ENCODE data around the gene PPP5C.
"Not testable (repeated sequence)": the region's sequence is repeated elsewhere in the genome, so short reads cannot be mapped to it uniquely, and the experiment has no call there.

The PPP5C gene, protein sequence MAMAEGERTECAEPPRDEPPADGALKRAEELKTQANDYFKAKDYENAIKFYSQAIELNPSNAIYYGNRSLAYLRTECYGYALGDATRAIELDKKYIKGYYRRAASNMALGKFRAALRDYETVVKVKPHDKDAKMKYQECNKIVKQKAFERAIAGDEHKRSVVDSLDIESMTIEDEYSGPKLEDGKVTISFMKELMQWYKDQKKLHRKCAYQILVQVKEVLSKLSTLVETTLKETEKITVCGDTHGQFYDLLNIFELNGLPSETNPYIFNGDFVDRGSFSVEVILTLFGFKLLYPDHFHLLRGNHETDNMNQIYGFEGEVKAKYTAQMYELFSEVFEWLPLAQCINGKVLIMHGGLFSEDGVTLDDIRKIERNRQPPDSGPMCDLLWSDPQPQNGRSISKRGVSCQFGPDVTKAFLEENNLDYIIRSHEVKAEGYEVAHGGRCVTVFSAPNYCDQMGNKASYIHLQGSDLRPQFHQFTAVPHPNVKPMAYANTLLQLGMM

DNA sequence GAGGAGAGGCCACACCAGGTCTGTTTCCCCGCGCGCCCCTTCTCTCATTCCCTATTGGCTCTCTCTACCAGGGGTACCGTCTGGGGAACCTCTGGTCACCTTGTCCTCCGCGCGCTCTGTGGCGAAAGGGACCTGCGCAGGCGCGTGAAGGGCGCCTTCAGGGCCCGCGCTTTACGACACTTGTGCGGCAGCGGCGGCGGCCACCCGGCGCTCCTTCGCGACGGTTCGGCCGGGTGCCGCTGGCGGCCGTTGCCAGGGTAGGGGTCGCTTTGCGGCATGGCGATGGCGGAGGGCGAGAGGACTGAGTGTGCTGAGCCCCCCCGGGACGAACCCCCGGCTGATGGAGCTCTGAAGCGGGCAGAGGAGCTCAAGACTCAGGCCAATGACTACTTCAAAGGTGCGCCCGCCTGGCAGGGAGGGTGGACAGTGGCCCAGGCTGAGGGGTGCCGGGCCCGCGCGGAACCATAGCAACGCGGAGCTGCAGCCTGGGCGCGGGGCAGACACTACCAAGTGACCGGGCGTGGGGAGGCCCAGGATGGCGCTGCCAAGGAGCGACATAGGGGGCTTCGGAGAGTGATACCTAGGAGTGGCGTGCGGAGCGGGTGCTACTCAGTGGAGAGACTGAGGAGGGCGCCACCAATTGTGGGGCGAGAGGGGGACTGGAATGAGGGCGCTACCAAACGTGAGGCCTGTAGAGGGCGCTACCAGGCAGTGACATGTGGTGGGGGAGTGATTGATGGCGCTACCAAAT lies at the start of gene PPP5C:
PPP5C (plus strand) TSS at position 267 of the 751 bp plus-strand sequence; CDS start at position 277, 10 bp downstream.
- DNase-seq (ENCODE audit: low read depth), result peak; percentile 83

DNA sequence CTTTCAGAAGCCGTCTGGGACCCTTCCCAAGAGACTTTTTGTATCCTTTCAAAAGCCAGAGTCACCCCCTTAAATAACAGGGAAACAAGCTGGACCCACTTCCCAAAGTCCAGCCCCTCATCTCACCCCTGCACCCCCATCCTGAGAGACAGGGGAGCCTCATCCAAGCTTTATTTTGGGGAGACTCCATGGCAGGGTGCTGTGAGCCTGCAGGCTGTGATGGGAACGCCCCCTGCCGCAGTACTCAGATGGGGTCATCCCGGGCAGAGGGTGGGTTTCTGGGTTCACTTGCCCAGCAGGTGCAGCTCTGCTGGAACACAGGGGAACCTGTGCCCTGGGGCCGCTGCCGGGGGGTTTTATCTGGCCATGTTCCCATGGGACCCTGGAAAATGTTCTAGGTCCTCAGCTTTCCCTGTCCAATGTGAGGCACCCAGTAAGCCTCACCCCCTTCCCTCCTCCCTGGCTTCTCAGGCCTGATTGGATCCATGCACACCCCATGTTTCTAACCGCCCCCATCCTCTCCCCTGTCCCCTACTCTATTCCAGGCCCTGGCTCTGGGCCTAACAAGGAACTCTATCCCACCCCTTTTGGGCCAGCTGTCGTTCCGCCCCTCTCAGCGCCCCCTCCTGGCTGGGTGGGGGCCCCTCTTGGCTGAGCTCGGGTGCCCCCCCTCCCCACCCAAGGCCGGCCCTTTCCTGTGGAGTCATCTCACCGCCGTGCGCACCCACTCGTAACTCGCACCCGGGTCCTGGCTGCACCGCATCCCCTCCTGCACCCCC lies 49.0 kb upstream of the PPP5C start:
- peak; percentile 89 for DNase-seq (ENCODE audit: low read depth)

DNA sequence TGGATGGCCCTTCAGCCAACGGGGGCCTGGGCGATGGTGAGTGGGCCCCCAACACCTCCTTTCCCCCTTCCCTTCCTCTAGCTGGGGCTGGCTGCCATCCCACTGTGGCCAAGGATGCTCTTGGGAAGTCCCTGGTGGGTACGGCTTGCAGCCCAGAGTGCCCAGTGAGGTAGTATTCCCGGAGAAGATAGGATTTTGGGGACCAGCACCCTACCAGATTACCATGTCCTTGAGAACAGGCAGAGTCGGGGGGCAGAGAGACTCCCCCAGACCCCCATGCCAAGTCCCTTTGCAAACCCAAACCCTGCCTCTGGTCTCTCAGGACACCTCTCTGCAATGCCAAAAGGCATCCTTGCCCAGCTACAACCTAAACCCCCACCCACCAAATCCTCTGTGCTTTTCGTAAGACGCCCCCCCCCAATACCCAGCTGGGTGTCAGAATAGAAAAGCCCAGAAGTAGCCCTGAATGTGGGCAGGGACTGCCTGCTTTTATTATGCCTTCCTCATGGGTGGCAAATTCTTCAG lies 48.3 kb upstream of the PPP5C start:
- DNase-seq (ENCODE audit: low read depth), result no peak

- peak; percentile 95 for DNase-seq (ENCODE audit: low read depth)
Observed at GRCh38 chr19:46299004-46299509, 47.8 kb upstream of the PPP5C start.

DNA sequence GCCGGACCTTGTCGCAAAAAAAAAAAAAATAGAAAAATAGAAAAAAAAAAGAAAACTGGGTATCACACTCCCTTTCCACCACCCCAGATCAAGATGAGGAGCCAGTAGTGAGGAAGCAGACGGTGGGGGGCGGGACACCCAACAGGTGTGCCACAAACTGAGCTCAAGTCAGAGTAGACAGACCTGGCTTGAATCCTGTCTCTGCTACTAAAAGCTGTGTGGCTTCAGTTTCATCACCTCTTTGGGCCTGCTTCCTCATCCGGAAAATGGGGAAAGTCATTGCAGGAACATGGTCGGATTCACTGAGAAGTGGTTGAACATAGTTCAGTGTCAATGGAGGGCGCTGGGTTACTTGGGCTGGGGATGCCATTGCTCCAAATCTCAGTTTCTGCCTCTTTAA lies 47.2 kb upstream of the PPP5C start:
- DNase-seq (ENCODE audit: low read depth), result no peak

- DNase-seq (ENCODE audit: low read depth), result no peak
Observed at GRCh38 chr19:46303322-46303690, 43.6 kb upstream of the PPP5C start.

DNA sequence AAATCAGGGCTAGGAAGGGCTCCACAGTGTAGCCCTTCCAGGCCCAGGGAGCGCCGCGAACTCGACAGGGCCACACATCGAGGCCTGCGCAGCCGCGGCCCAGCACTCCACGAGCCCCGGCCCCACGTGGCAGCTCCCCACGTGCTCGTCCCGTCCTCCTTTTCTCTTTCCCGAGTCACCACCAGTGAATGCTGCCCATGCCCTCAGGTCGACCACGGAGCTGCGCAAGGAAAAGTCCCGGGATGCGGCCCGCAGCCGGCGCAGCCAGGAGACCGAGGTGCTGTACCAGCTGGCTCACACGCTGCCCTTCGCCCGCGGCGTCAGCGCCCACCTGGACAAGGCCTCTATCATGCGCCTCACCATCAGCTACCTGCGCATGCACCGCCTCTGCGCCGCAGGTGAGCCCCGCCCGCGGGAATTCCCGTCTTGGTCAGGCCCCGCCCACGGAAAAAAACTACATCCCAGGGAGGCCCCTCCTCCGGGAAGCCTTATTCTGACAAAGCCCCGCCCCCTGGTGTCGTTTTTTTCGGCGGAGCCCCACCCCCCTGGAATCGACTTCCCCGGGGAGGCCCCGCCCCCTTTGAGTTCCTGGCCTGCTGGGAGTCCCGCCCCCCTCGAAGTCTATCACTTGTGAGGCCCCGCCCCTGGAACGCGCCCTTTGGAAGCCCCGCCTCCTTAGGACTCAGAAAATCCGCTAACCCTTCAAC lies 43.0 kb upstream of the PPP5C start:
- DNase-seq (ENCODE audit: low read depth), result no peak

DNA sequence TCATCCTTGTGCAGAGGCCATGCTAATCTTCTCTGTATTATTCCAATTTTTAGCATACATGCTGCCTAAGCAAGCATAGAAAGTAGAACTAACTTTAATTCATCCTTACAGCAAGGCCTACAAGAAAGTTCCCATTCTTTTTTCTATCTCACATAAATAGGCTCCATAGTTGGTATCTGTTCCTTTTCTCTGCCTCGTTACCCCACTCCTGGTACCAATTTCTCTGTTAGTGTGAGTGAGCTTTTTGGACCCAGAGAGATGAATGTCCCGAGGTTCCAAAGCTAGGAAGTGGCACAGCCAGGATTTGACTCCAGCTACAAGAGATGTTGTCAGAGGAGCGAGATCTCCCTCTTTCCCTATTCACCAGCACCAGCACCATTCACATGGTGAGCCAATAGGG lies 40.4 kb upstream of the PPP5C start:
- no peak for DNase-seq (ENCODE audit: low read depth)

DNA sequence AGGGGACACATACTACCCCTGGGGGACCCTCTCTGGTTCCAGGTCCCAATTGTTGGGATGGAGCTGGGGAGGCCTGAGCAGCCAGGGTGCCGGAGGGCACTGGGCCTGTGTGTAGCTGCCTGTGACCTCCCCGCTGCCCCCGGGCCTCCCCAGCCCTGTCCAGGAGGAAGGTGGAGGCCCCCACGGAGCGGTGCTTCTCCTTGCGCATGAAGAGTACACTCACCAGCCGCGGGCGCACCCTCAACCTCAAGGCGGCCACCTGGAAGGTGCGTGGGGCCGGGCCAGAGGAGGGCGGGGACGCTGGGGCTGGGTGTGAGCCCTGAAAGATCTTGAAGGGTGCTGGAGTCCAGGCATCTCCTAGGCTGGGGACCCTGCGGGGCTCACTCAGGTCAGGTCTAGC lies 38.4 kb upstream of the PPP5C start:
- no peak for DNase-seq (ENCODE audit: low read depth)

DNA sequence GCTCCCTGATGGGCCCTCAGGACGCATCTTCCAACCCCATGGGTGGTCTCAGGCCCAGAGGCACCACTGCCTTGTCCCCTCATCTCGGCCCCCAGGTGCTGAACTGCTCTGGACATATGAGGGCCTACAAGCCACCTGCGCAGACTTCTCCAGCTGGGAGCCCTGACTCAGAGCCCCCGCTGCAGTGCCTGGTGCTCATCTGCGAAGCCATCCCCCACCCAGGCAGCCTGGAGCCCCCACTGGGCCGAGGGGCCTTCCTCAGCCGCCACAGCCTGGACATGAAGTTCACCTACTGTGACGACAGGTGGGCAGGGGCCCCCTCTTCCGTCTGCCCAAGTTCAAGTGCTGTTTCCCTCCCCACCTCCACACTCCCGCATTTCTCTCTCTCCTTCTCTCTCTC lies 37.8 kb upstream of the PPP5C start:
- no peak for DNase-seq (ENCODE audit: low read depth)

DNA sequence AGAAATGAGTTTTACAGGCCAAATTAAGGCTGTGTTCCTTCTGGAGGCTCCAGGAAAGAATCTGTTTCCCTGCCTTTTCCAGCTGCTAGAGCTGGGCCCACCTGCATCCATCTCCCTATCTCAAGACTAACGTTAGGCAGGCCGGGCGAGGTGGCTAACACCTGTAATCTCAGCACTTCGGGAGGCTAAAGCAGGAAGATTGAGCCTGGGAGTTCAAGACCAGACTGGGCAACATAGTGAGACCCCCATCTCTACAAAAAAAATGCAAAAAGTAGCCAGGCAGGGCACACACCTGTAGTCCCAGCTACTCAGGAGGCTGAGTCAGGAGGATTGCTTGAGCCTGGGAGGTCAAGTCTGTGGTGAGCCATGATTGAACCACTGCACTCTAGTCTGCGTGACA lies 35.4 kb upstream of the PPP5C start:
- DNase-seq (ENCODE audit: low read depth), result no peak

GRCh38 chr19:46313540-46314469 lies 33.1 kb upstream of the PPP5C start:
- not testable (repeated sequence) for DNase-seq (ENCODE audit: low read depth)

DNA sequence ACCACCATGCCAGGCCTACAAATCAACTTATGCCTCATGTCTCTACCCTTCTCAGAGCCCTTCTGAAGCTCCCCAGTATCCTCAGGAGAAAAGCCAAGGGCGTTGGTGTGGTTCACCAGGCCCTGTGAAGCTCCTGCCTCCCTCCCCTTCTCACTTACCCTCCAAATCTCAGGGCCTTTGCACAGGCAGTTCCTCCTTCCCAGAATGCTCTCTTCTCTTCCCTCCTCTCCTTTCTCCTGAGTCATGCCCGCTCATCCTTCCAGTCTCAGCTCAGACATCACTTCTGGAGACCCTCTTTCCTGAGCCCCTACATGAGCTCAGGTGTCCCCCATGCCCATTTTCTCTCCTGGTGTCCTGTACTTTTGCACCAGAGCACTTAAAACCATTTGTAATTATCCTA lies 29.5 kb upstream of the PPP5C start:
- DNase-seq (ENCODE audit: low read depth), result no peak

DNA sequence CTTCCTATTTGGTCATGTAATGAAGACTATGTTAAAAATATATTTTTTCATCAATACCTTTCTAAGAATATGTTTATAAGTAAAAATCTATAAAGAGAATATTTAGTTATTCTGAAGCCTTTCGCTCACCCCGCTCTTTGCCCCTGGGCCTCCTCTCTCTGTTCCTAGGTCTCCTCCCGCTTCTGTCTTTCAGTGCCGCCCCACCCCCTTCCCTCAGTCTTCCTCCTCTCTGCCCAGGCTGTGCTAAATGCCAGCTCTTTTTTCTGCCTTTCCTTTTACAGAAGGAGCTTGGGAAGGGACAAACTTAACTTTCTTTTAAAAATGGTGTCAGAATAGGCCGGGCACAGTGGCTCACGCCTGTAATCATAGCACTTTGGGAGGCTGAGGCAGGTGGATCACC lies 27.3 kb upstream of the PPP5C start:
- DNase-seq (ENCODE audit: low read depth), result no peak

GRCh38 chr19:46320559-46320958 lies 26.3 kb upstream of the PPP5C start:
- DNase-seq (ENCODE audit: low read depth), result no peak

GRCh38 chr19:46321653-46322052 lies 25.2 kb upstream of the PPP5C start:
- no peak for DNase-seq (ENCODE audit: low read depth)

GRCh38 chr19:46323227-46323626 lies 23.7 kb upstream of the PPP5C start:
- DNase-seq (ENCODE audit: low read depth), result not testable (repeated sequence)

- no peak for DNase-seq (ENCODE audit: low read depth)
Observed at GRCh38 chr19:46324277-46324676, 22.6 kb upstream of the PPP5C start.

- DNase-seq (ENCODE audit: low read depth), result no peak
Observed at GRCh38 chr19:46326608-46327007, 20.3 kb upstream of the PPP5C start.

DNA sequence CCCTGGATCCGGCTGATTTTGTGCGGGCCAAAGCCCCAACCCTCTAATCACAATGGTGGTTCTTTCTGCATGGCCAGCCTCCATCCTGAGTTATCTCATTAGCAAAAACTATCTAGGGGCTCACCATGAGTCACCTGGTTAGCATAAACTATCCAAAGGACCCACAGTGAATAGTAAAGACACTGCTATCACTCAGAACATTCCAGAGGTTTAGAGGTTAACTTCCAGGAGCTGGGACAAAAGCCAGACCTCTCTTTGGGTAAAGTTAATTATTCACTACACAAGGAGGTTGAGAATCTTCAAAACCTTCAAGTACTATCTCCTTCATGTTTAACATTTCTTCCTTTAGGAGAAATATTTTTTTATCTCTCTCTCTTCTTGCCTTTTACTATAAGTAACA lies 18.8 kb upstream of the PPP5C start:
- no peak for DNase-seq (ENCODE audit: low read depth)

Data from fibroblast of the conjunctiva (primary cell).